GM21737 (cell line): ENCODE results near the gene LRRN3.

Experiments used
- ATAC-seq: cut with Tn5 transposase; IDR thresholded peaks from one replicate; pipeline ENCODE4 v1.9.1; 2021; ENCODE audit warnings: mild to moderate bottlenecking, moderate library complexity; ENCODE audit not compliant: unreplicated experiment

Gene LRRN3

DNA sequence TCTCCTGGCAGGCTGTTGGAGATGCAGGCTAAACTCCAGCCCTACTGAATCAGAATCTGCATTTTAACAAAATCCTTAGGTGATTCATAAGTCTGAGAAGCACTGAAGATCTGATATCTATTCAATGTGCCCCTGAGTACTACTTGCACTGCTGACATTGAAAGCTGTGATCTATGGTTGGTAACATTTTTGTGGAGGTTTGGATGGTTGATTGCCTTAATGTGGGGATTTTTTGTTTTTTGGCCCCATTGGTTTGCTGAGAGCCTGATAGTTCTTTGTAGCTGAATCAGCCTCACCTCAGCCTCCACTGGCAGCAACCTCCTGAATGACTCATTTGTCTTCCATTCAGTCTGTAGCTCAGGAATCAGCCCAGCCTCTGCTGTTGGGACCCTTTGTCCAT, 14.7 kb upstream of the LRRN3 start:
- no peak for ATAC-seq

GRCh38 chr7:111077001-111077400, 13.9 kb upstream of the LRRN3 start:
- ATAC-seq, result no peak

DNA sequence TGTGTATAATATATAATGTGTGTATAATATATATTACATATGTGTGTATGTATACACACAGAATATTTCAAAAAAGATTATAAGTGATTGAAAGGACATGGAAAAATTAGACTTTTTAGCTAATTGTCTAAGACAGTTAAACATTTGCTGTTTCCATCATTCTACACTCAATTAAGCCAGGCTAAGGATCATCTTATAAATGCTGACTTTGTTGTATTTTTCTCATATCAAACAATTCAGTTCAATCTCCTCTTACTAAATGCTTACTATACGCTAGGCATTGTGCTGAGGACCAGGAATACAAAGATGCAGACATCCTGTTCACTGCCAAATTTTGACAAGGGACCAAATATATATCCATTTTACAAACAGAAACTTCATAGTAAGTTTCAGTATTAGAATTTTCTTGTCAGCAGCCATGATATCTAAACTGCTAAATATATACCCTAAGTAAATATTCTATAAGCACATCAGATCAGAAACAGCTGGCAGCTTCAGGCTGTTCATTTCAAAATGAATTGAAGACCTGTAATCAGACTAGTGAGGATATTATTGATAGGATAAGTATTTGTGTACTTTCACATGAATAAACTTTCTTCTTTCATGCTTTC, 10.3 kb upstream of the LRRN3 start:
- ATAC-seq, result no peak

DNA sequence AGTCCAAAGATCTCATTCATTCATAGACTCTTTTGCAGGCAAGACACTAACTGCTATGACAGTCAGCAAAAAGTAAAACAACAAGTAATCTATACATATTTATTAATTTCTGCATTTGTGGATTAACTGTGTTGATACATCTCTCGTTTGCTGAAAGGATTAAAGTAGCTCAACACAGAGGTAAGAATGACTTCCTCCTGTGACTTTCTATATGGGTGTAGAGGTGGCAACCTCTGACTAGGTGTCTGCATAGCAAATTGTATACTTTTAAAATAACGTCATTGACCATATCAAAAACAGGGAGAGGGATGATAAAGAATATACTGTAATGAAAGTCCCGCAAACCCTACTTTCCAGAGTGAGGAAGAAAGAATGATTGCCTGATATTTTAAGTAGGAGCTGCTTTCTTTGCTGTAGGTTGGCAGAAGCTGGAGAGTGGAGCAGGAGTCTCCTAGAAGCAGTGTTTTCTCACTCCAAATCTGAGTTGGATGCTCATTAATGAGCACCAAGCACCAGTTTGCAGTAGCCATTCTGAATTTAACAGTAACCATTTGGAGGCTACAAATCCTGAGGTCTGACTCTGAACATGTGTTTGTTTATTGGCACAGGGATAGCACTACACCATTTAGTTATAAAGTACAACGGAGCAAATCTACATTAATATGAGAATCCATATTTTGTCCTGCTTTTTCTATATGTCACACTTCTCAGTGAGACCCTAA, 9.2 kb upstream of the LRRN3 start:
- no peak for ATAC-seq

DNA sequence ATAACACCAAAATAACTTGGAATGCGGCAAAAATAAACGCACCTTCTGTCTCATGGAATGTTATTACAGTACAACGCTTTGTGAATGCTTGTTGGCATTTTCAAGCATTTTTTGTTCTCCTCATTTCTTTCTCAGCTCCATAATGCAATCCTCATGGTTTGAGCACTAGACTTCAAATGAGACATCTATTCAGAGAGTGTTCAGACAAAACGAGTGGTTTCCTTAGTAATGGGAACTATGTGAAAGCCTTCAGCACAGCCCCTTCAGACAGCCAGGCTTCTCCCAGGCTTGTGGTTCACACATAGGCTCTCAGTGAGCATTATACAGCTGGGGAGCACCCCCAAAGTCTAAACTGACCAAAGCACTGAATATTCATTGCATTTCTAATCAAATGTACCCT, 8.6 kb upstream of the LRRN3 start:
- ATAC-seq, result no peak

DNA sequence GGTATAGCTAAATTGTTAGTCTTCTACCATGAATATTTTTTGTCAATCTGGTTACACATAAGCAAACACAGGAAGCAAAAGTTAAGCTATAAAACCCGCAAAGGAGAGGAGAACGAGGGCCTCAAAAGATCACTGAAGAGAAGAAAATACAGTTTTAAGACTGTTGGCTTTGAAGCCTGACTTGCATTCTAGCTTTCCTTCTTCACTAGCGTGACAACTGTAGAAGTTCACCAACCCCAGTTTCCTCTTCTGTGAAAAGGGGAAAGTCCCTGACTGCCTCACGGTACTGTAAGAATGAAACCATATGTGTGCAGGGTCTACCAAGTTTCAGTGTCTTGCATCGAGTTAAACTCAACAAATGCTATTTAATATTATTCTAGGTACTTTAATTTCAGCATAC, 7.5 kb upstream of the LRRN3 start:
- peak; percentile 98 for ATAC-seq

DNA sequence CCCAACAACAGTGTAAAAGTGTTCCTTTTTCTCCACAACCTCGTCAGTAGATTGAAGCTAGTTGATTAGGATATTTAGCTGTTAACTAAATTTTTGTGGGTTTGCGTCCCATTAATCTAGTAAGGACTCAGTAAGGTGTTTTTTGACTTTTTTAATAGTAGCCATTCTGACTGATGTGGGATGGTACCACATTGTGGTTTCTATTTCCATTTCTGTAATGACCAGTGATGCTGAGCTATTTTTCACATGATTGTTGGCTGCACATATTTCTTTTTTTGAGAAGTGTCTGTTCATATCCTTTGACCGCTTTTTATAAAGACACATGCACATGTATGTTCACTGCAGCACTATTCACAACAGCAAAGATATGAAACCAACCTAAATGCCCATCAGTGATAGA, 5.6 kb upstream of the LRRN3 start:
- no peak for ATAC-seq

DNA sequence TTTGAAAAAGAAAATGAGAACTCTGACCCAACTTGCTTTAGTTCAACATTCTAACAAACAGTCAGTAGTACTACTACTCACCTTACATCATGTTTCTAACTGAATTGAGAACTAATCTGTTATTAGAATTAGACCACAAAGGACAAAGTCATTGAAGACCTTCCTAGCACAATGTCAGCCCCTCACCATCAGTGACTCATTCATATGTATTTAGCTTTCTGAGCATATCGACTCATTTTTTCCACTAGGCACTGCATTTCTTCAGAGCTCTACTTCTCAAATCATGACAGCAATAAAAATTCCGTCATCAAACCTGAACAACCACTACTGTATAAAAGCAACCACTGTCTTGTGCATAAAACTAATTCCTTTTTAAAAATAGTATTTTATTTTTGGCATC, 4.4 kb upstream of the LRRN3 start:
- no peak for ATAC-seq

GRCh38 chr7:111088328-111088727, 2.6 kb upstream of the LRRN3 start:
- no peak for ATAC-seq

- ATAC-seq, result peak; percentile 46
These were observed 1.0 kb upstream of the LRRN3 start for GRCh38 chr7:111089822-111090426.

DNA sequence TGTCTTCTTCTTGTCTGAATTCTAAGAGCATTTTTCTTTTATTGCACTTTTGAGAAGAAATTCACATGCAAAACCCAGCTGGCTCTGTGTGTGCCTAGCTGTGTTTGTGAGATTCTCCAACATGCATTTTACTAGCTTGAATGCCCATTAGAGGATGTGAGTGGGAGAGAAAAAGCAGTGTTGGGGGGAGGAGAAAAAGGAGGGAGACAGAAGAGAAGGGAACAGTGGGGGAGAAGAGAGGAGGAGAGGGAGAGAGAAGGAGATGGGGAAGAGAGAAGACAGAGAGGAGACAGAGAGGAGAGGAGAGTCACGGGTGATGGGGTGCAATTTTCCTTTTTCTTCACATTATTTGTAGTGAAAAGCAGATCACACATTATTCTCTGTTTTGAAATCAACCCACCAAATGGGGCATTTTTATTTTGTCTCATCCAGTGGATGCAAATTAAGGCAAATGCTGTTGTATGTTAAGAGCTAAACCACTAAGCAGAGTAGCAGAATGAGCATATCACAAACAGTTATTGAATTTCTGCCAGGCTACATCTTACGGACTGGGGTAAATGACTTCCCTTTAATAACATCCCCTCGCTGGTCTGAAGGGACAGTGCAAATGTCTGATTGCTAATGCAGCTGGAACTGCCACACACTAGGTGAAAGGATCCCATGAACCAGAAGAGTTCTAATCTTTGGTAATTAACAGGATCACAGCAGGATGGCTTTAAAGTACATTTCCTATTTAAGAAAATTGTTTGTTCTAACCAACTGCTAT, 849 bp downstream of the LRRN3 start:
- ATAC-seq, result no peak

DNA sequence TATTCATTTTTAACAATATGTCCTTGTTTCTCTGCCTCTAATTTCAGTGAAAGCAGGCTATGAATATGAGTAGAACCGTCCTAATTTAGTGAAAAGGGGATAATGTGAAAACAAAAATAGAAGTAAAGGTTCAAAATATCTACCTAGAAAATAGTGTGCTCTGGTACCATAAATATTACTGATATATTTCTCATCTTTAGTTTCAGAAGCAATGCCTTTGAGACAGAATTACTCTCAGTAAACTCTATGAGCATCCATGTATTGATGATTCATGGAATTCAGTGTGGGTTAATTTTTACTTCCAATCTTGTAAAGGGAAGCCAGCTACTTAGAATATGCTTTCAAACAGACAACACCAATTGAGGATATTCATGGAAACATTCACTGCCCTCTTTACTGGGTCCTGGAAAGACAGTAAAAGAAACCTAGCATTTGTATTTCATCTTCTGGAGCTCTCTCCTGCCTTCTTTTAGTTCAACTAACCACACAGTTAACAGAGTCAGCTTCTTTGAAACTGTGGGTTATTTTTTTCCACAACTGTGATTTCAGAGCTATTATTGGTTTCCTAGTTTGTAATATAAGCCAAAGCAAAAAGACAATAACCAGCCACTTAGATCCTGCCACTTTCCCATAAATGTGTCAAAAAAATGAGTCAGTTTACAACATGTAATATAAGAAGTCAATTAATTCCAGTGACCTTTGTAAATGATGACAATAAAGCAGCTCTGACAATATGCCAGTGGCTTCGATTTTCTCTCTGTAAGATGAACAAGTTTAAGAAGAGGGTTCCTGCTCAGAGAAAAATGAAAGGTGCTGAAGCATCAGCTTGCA, 1.7 kb downstream of the LRRN3 start:
- ATAC-seq, result no peak

DNA sequence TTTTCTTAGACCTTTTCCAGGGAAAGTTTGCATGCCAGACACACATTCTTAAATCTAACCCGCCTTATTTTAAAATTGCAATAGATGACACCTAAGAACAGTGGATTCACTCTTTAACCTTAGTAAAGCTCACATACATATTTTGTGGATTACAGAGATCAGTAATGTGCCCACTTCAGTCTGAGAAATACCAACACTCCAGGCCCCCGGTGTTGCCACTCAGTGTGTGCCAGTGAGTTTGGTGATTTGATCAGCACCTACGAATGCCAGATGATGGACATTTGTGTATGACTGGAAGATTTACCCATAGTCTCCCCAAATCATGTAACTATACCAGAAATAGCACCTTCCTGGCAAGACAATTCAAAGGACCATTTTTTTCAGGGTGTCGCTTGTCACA, 2.6 kb downstream of the LRRN3 start:
- no peak for ATAC-seq

DNA sequence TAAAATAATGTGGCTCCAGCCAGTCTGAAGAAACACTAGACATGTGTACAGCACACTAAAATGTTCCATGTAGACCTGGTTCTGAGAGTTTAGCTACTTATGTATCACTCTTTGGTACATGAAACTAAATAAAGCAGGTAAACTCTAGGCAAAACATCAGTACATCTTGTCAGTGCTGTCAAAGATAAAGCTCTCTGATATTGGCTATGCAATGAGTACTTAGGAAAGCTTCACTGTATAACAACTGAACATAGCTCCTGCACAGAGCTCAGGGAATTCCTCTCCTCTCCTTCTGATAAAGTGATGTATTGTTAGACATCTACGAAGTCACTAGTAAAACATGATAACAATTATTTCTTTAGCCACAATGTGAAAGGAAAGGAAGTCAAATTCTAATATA, 3.5 kb downstream of the LRRN3 start:
- ATAC-seq, result no peak

DNA sequence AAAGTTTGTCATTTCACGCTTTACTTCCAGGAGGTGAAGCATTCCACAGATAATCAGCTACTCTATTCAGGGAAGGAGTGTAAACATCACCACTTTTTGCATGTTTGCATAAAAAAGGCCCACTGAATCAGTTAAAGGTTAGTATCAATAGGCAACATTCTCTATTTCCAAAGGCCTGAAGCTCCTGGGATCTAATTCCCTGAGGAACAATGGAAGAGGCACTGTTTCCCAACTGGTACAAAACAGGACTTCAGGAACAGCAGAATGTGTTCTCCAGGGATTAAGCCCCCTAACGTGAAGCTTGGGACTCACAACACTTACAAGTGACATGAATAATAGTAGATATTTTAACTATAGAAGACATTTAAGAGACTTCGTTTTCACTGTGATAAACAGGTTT, 6.1 kb downstream of the LRRN3 start:
- ATAC-seq, result no peak

DNA sequence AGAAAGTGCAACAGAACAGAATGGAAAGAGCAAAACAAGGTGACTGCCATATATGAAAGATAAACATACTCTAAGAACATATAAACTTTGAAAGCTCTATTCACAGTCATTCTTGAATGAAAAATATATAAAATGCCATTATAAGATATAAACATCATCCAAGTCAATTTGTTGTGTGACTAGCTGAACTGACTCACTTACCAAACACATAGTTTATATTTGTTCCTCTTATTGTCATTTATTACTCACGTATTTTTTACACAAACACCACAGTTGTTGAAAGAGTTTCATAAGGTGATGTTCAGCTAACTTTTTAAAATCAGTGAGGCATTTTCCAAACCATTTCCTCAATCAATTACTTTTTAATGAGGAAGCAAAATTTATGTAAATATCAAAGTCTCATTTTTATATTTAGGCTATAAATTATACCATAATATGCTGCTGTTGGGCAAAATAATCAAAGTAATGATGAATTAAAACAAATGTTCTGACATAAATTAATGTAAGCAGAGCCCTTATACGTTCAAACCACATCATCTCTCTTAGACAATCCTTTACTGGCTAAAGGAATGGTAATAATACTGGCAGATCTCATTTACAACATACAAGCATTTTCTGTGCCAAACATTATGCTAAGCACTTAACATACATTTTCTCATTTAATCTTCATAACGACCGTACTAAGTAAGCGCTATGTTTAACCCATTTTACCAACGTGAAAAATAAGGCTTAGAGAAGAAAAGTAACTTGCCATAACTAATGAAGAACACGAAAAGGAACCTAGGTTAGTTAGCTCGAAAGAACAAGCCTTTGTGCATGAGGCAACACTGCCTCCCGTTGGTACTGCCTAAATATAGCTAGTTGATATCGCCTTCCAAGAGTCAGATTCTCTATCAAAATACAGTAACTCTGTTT, 7.3 kb downstream of the LRRN3 start:
- no peak for ATAC-seq

DNA sequence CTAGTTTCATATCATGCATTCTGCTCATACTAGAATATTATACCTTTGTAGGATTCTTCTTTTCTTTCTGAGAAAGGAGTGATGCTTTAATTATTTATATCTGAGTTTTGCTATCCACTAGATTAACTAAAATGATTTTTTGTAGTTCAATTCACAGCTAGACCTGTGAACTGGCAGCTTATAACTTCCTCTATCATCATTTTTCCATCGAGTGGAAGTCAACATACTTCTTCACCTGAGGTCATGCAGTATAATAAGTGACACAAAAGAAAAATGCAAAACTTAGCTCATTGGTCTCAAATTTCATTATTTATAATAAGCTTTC, 8.0 kb downstream of the LRRN3 start:
- no peak for ATAC-seq

DNA sequence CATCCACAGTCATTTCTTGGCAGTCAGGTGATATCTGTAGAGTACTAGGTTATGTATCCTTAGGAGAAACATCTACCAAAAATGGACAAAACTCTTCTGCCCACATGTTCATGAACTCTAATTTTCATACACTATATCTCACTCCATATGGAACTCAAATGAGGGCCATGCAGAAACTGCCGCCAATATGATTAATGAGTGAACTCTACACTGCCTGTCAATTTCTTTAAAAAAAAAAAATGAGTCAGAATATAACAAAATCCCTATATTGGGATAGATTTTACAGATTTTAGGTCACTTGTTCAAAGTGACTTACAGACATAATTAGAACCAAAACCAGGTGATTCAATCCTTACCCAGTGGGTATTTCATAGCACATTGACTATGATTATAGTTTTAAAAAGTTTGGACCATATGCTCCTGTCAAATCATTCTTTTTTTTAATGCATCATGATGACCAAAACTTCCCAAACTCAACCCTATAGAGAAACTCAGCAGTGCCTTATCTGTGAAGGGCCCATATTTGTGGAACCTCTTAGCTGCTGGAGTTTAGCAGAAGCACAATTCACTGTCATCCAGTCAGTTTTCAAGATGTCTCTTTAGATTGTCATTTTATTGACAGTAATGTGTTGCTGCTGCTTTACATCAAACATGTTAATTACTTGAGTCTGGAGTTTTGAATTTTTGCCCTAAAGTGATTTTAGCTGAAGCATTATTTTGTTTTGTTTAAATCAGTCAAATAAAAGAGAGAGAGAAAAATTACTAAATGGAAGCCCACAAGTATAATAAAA, 11.1 kb downstream of the LRRN3 start:
- no peak for ATAC-seq

- no peak for ATAC-seq
These were observed 12.2 kb downstream of the LRRN3 start for GRCh38 chr7:111103136-111103535.
